ENCODE data around the gene GDNF.
"Not testable (repeated sequence)": the region's sequence is repeated elsewhere in the genome, so short reads cannot be mapped to it uniquely, and the experiment has no call there.

GDNF gene

DNA sequence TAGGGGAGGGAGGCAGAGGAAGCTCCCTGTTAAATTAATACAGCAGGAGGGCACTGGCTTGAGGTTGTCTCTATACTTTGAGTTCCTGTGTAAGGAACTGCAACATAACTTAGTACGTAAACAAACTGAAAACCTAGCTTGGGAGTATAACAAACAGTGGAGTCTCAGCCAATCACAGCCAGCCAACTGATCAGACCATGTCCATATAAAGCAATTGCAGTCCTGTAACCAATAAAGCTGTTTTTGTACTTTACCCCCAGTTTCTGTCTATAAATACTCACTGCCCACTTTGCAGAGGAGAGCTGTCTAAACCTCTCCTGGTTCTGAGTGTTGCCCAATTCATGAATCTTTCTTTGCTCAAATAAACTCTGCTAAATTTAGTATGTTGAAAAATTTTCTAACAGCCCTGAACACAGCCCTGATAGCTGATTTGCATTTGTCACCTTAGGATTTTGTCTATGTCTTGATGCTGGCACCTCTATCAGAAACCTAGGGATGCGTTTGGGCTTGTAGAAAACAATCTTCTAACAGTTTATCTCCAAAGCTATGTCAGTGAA is 39.9 kb downstream of the GDNF start:
- no peak for TF ChIP-seq ZNF70 (CRISPR knock-in tag; IDR thresholded peaks at IDR 0.05)
- TF ChIP-seq RARB (CRISPR knock-in tag; IDR thresholded peaks at IDR 0.05), result no peak
- no peak for TF ChIP-seq OSR1 (CRISPR knock-in tag; IDR thresholded peaks at IDR 0.05)
- TF ChIP-seq ZNF8 (CRISPR knock-in tag; IDR thresholded peaks at IDR 0.05), result no peak
- TF ChIP-seq, protein P1, sequence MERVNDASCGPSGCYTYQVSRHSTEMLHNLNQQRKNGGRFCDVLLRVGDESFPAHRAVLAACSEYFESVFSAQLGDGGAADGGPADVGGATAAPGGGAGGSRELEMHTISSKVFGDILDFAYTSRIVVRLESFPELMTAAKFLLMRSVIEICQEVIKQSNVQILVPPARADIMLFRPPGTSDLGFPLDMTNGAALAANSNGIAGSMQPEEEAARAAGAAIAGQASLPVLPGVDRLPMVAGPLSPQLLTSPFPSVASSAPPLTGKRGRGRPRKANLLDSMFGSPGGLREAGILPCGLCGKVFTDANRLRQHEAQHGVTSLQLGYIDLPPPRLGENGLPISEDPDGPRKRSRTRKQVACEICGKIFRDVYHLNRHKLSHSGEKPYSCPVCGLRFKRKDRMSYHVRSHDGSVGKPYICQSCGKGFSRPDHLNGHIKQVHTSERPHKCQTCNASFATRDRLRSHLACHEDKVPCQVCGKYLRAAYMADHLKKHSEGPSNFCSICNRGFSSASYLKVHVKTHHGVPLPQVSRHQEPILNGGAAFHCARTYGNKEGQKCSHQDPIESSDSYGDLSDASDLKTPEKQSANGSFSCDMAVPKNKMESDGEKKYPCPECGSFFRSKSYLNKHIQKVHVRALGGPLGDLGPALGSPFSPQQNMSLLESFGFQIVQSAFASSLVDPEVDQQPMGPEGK (CRISPR knock-in tag; IDR thresholded peaks at IDR 0.05; ENCODE audit: borderline replicate concordance), result no peak
- no peak for TF ChIP-seq PPARA (CRISPR knock-in tag; IDR thresholded peaks at IDR 0.05; ENCODE audit: borderline replicate concordance)
- TF ChIP-seq TOX (CRISPR knock-in tag; IDR thresholded peaks at IDR 0.05; ENCODE audit: borderline replicate concordance), result no peak
- no peak; the same call in 2 of the 3 replicates for ATAC-seq

DNA sequence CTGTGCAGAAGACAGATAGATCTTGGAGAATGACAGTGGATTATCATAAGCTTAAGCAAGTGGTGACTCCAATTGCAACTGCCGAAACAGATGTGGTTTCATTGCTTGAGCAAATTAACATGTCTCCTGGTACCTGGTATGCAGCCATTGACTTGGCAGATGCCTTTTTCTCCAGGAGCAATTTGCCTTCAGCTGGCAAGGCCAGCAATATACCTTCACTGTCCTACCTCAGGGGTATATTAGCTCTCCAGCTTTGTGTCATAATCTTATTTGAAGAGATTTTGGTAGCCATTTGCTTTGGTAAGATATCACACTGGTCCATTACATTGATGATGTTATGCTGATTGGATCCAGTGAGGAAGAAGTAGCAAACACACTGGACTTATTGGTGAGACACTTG is 43.4 kb downstream of the GDNF start:
- not testable (repeated sequence) for ATAC-seq

DNA sequence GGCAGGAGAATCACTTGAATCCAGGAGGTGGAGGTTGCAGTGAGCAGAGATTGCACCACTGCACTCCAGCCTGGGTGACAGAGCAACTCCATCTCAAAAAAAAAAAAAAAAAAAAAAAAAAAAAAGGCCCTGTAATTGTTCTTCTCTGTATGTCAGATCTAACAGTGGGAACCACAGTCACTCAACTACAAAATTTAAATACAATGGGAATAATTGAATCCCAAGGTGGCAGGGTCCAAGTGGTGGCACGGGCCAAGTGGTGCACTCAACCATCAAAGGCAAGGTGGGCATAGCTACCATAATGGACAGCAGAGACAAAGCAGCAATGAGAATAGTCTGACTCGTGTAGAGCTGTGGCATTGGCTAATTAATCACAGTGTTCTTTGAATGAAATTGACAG is 44.5 kb downstream of the GDNF start:
- ATAC-seq, result not testable (repeated sequence)

DNA sequence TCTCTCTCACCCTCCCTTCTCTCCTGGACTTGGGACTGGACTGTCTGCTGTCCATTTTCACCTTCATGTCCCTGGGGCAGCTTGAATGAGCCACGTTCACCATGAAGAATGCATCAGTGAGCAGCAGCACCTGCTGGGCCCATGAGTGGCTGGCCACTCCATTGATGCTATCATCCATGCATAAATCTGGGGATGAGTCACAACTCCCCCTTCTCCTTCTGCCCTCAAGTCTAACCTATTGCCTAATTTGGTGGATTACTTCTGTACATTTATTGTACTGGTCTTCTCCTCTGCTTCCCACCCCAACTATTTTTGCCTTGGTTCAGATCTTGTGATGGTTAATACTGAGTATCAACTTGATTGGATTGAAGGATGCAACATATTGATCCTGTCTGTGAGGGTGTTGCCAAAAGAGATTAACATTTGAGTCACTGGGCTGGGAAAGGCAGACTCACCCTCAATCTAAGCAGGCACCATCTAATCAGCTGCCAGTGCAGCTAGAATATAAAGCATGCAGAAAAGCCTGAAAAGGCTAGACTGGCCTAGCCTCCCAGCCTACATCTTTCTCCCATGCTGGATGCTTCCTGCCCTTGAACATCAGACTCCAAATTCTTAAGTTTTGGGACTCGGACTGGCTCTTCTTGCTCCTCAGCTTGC is 46.7 kb downstream of the GDNF start:
- TF ChIP-seq BACH2 (CRISPR knock-in tag; IDR thresholded peaks at IDR 0.05; ENCODE audit: borderline replicate concordance), result no peak
- TF ChIP-seq, protein P2, sequence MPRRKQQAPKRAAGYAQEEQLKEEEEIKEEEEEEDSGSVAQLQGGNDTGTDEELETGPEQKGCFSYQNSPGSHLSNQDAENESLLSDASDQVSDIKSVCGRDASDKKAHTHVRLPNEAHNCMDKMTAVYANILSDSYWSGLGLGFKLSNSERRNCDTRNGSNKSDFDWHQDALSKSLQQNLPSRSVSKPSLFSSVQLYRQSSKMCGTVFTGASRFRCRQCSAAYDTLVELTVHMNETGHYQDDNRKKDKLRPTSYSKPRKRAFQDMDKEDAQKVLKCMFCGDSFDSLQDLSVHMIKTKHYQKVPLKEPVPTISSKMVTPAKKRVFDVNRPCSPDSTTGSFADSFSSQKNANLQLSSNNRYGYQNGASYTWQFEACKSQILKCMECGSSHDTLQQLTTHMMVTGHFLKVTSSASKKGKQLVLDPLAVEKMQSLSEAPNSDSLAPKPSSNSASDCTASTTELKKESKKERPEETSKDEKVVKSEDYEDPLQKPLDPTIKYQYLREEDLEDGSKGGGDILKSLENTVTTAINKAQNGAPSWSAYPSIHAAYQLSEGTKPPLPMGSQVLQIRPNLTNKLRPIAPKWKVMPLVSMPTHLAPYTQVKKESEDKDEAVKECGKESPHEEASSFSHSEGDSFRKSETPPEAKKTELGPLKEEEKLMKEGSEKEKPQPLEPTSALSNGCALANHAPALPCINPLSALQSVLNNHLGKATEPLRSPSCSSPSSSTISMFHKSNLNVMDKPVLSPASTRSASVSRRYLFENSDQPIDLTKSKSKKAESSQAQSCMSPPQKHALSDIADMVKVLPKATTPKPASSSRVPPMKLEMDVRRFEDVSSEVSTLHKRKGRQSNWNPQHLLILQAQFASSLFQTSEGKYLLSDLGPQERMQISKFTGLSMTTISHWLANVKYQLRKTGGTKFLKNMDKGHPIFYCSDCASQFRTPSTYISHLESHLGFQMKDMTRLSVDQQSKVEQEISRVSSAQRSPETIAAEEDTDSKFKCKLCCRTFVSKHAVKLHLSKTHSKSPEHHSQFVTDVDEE (CRISPR knock-in tag; IDR thresholded peaks at IDR 0.05), result no peak
- no peak for ATAC-seq

DNA sequence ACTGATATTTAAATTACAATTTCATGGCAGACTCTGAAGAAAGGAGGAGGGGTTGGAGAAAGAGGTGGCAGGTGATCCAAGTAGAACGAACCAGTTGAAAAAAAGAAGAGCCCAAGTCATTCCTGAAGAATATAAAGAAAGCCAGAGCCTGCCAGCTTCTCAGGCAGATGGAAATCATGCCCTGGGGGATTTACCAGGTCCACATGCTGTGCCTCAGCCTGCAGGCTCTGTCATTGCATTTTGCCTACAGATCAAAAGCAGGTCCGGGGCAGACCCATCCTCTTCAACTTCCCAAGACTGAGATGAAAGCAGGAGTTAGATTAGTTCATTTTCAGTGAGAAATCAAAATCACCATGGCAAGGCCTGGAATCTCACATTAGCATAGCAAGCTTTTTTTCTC is 48.5 kb downstream of the GDNF start:
- TF ChIP-seq TCF4 (CRISPR knock-in tag; IDR thresholded peaks at IDR 0.05; ENCODE audit: borderline replicate concordance), result no peak
- no peak for TF ChIP-seq ZNF70 (CRISPR knock-in tag; IDR thresholded peaks at IDR 0.05)
- TF ChIP-seq, protein P2 (CRISPR knock-in tag; IDR thresholded peaks at IDR 0.05), result no peak
- TF ChIP-seq, protein P3, sequence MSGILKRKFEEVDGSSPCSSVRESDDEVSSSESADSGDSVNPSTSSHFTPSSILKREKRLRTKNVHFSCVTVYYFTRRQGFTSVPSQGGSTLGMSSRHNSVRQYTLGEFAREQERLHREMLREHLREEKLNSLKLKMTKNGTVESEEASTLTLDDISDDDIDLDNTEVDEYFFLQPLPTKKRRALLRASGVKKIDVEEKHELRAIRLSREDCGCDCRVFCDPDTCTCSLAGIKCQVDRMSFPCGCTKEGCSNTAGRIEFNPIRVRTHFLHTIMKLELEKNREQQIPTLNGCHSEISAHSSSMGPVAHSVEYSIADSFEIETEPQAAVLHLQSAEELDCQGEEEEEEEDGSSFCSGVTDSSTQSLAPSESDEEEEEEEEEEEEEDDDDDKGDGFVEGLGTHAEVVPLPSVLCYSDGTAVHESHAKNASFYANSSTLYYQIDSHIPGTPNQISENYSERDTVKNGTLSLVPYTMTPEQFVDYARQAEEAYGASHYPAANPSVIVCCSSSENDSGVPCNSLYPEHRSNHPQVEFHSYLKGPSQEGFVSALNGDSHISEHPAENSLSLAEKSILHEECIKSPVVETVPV (CRISPR knock-in tag; IDR thresholded peaks at IDR 0.05), result no peak
- TF ChIP-seq, protein P4, sequence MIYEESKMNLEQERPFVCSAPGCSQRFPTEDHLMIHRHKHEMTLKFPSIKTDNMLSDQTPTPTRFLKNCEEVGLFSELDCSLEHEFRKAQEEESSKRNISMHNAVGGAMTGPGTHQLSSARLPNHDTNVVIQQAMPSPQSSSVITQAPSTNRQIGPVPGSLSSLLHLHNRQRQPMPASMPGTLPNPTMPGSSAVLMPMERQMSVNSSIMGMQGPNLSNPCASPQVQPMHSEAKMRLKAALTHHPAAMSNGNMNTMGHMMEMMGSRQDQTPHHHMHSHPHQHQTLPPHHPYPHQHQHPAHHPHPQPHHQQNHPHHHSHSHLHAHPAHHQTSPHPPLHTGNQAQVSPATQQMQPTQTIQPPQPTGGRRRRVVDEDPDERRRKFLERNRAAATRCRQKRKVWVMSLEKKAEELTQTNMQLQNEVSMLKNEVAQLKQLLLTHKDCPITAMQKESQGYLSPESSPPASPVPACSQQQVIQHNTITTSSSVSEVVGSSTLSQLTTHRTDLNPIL (CRISPR knock-in tag; IDR thresholded peaks at IDR 0.05; ENCODE audit: low read depth), result no peak
- TF ChIP-seq ZC3H10 (CRISPR knock-in tag; IDR thresholded peaks at IDR 0.05), result no peak
- TF ChIP-seq ARNTL (CRISPR knock-in tag; IDR thresholded peaks at IDR 0.05; ENCODE audit: borderline replicate concordance, low read depth), result no peak
- TF ChIP-seq GLIS3 (CRISPR knock-in tag; IDR thresholded peaks at IDR 0.05), result no peak
- TF ChIP-seq SNAI2 (CRISPR knock-in tag; IDR thresholded peaks at IDR 0.05), result no peak
- TF ChIP-seq PPARA (CRISPR knock-in tag; IDR thresholded peaks at IDR 0.05; ENCODE audit: borderline replicate concordance), result no peak
- no peak for TF ChIP-seq OSR1 (CRISPR knock-in tag; IDR thresholded peaks at IDR 0.05)
- TF ChIP-seq ZFP30 (CRISPR knock-in tag; IDR thresholded peaks at IDR 0.05), result no peak
- TF ChIP-seq, protein P1 (CRISPR knock-in tag; IDR thresholded peaks at IDR 0.05; ENCODE audit: borderline replicate concordance), result no peak
- no peak for ATAC-seq
